ENCODE results near the gene KCNV2. TPM values are rescaled to one million over a fixed set of nuclear protein-coding genes. Genes with fewer than 3 reads are reported as not detected.

Gene KCNV2
- total and polyA plus RNA-seq, 2 of the 13 experiments (the other 11 are each of a cell fraction or from before 2014, with no cell fraction given): not detected

DNA sequence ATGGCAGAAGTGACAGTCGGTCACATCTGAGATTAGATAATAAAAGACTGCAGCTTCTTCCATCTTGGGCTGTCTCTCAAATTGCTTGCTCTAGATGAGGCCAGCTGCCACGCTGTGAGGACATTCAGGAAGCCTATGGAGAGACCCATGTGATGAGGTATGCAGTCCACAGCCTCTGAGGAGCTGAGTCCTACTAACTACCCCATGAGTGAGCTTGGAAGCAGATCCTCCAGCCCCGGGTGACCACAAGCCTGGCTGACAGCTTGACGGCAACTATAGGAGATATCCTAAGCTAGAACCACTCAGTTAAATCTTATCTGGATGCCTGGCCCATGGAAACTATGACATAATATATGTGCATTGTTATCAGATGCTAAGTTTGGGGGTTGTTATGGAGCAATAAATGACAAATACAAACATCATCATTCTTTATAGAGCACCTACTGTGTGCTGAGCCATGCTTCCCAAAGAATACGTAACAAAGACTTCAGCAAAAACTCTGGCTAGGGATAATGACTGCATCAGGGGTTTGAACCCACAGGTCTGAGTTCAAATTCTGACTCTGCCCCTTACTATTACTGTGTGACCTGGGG is 26.7 kb downstream of the KCNV2 start:
- Histone ChIP-seq H3K27me3 (ENCODE audit: control insufficient read depth in 1 of 2, insufficient read depth in 2 of 2, low read length in 2 of 2) (no peaks in the 10 kb centered on the region), H3K4me3 (replicated peaks in 1 of 3; ENCODE audit: insufficient read depth in 1 of 3, low read depth in 2 of 3, low read length in 3 of 3) (no peak overlapping the region), H3K4me2 (ENCODE audit: low read depth, low read length) (no peak overlapping the region), H3K4me1 (ENCODE audit: insufficient read depth, low read length) (no peaks in the 10 kb centered on the region), H4K20me1 (ENCODE audit: insufficient read depth, low read length) (no peaks in the 10 kb centered on the region), H2AFZ (ENCODE audit: low read length) (no peak overlapping the region), H3K27ac (ENCODE audit: extremely low read length, insufficient read depth, low read length) (no peak overlapping the region), H3K79me2 (ENCODE audit: insufficient read depth, low read length) (no peaks in the 10 kb centered on the region), H3K9ac (ENCODE audit: insufficient read depth, low read depth, low read length) (no peak overlapping the region), H3K36me3 (replicated peaks in 1 of 2; ENCODE audit: control insufficient read depth in 1 of 2, insufficient read depth in 2 of 2, low read length in 2 of 2) (peaks cover 1 to 5% of the 10 kb centered on the region in 2 experiments; a peak in 1 of 5 replicates), H3K9me3 (ENCODE audit: low read length) (no peaks in the 10 kb centered on the region)
- ChIA-PET POLR2A (interaction anchor here (1.0 kb wide), 1 partner anchor 100 kb away, joined by 3 read pairs; the partner anchor contains the start of gene PUM3), CTCF (ENCODE audit: low intra/inter-chr PET ratio, low total read pairs) (no interaction called here)
- BruUV-seq (replicated peaks): no TSS peak
- TF ChIP-seq SAP130 (CRISPR knock-in tag; IDR thresholded peaks at IDR 0.05; ENCODE audit: low read depth): no peak
- no peak for TF ChIP-seq ELK4 (CRISPR knock-in tag; IDR thresholded peaks at IDR 0.05; ENCODE audit: borderline replicate concordance)
- TF ChIP-seq ZBTB42 (CRISPR knock-in tag; IDR thresholded peaks at IDR 0.05): no peak
- no peak for TF ChIP-seq PRPF4 (IDR thresholded peaks at IDR 0.05; ENCODE audit: low read depth, low read length, poor library complexity, severe bottlenecking)
- TF ChIP-seq PHF5A (CRISPR knock-in tag; IDR thresholded peaks at IDR 0.05; ENCODE audit: low read depth, unreplicated experiment): no peak
- TF ChIP-seq YEATS2 (CRISPR knock-in tag; IDR thresholded peaks at IDR 0.05; ENCODE audit: borderline replicate concordance): no peak
- TF ChIP-seq KDM6A (CRISPR knock-in tag; IDR thresholded peaks at IDR 0.05; ENCODE audit: low read depth): no peak
- TF ChIP-seq XBP1 (CRISPR knock-in tag; IDR thresholded peaks at IDR 0.05): no peak
- no peak for TF ChIP-seq KAT8 (CRISPR knock-in tag; IDR thresholded peaks at IDR 0.05)
- TF ChIP-seq, protein P1, sequence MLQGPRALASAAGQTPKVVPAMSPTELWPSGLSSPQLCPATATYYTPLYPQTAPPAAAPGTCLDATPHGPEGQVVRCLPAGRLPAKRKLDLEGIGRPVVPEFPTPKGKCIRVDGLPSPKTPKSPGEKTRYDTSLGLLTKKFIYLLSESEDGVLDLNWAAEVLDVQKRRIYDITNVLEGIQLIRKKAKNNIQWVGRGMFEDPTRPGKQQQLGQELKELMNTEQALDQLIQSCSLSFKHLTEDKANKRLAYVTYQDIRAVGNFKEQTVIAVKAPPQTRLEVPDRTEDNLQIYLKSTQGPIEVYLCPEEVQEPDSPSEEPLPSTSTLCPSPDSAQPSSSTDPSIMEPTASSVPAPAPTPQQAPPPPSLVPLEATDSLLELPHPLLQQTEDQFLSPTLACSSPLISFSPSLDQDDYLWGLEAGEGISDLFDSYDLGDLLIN (CRISPR knock-in tag; IDR thresholded peaks at IDR 0.05; ENCODE audit: borderline replicate concordance): no peak
- no peak for TF ChIP-seq REST (IDR thresholded peaks at IDR 0.05; ENCODE audit: borderline replicate concordance in 1 of 2, low read depth in 1 of 2, low read length in 2 of 2)
- no peak for TF ChIP-seq ATF1 (CRISPR knock-in tag; IDR thresholded peaks at IDR 0.05)
- TF ChIP-seq ZNF207 (IDR thresholded peaks at IDR 0.05; ENCODE audit: borderline replicate concordance): no peak
- TF ChIP-seq HOXA7 (CRISPR knock-in tag; IDR thresholded peaks at IDR 0.05): no peak
- no peak for TF ChIP-seq ZNF564 (CRISPR knock-in tag; IDR thresholded peaks at IDR 0.05)
- no peak for TF ChIP-seq HNF4G (IDR thresholded peaks at IDR 0.05; ENCODE audit: borderline replicate concordance, low read depth, low read length)
- TF ChIP-seq HNF4G (CRISPR knock-in tag; IDR thresholded peaks at IDR 0.05; ENCODE audit: borderline replicate concordance, low read depth): no peak
- no peak for TF ChIP-seq SMAD9 (CRISPR knock-in tag; IDR thresholded peaks at IDR 0.05)
- TF ChIP-seq ZNF776 (CRISPR knock-in tag; IDR thresholded peaks at IDR 0.05): no peak
- ATAC-seq (no peak), DNase-seq (ENCODE audit: low spot score) (no peak), FAIRE-seq (no peak)
- WGBS (ENCODE audit: low lambda C conversion rate): 96% methylated on average over 5 of the region's 5 CpGs
- intact Hi-C loops (cut with micrococcal nuclease; ENCODE audit: unreplicated experiment): no loop called here
- in situ Hi-C loops (cut with HindIII; ENCODE audit: extremely low pct_ligation_motif_present, low pct_unique_long_range_greater_than_20kb): no loop called here
